ENCODE data around the gene TRIP10. TPM values are rescaled to one million over a fixed set of nuclear protein-coding genes. Genes with fewer than 3 reads are reported as not detected.

The TRIP10 gene
- total and polyA plus RNA-seq, 2 of the 13 experiments (the other 11 are each of a cell fraction or from before 2014, with no cell fraction given), result 32.5 to 33.2 TPM

GRCh38 chr19:6737873-6738786 lies 1.4 kb upstream of the TRIP10 start (continued):
- no peak for TF ChIP-seq ETS1 (CRISPR knock-in tag; IDR thresholded peaks at IDR 0.05)
- peak; percentile 66; the same call in 1 of the 2 replicates for TF ChIP-seq ZFP90 (CRISPR knock-in tag; IDR thresholded peaks at IDR 0.05; ENCODE audit: borderline replicate concordance)
- TF ChIP-seq FOXA3 (CRISPR knock-in tag; IDR thresholded peaks at IDR 0.05), result peak; percentile 82
- TF ChIP-seq RFX1 (IDR thresholded peaks at IDR 0.05), result no peak
- peak; percentile 7; the same call in 1 of the 2 replicates for TF ChIP-seq TFDP2 (CRISPR knock-in tag; IDR thresholded peaks at IDR 0.05)
- no peak; the same call in 1 of the 2 replicates for TF ChIP-seq ZNF709 (CRISPR knock-in tag; IDR thresholded peaks at IDR 0.05)
- TF ChIP-seq ZNF770 (CRISPR knock-in tag; IDR thresholded peaks at IDR 0.05), result no peak; the same call in 1 of the 2 replicates
- TF ChIP-seq ZNF7 (CRISPR knock-in tag; IDR thresholded peaks at IDR 0.05), result no peak
- TF ChIP-seq TRIM22 (IDR thresholded peaks at IDR 0.05), result no peak
- no peak for TF ChIP-seq XBP1 (CRISPR knock-in tag; IDR thresholded peaks at IDR 0.05)
- 0 out of 2 replicates have a peak, but pooled peaks have one; percentile 46 for TF ChIP-seq BRCA1 (CRISPR knock-in tag; IDR thresholded peaks at IDR 0.05)
- TF ChIP-seq ZNF138 (CRISPR knock-in tag; IDR thresholded peaks at IDR 0.05; ENCODE audit: low read depth), result 0 out of 2 replicates have a peak, but pooled peaks have one; percentile 30
- no peak for TF ChIP-seq ZNF557 (CRISPR knock-in tag; IDR thresholded peaks at IDR 0.05)
- no peak for TF ChIP-seq MEIS1 (CRISPR knock-in tag; IDR thresholded peaks at IDR 0.05; ENCODE audit: borderline replicate concordance)
- TF ChIP-seq HHEX (CRISPR knock-in tag; IDR thresholded peaks at IDR 0.05), result no peak
- peak; percentile 90 for TF ChIP-seq HNF4A (CRISPR knock-in tag; IDR thresholded peaks at IDR 0.05)
- TF ChIP-seq SALL1 (CRISPR knock-in tag; IDR thresholded peaks at IDR 0.05), result peak; percentile 47
- TF ChIP-seq POGZ (CRISPR knock-in tag; IDR thresholded peaks at IDR 0.05), result no peak; the same call in 1 of the 2 replicates
- no peak for TF ChIP-seq ZNF720 (CRISPR knock-in tag; IDR thresholded peaks at IDR 0.05)
- TF ChIP-seq ATF3 (CRISPR knock-in tag; IDR thresholded peaks at IDR 0.05), result no peak
- TF ChIP-seq ONECUT2 (CRISPR knock-in tag; IDR thresholded peaks at IDR 0.05), result no peak
- no peak for TF ChIP-seq DNMT1 (CRISPR knock-in tag; IDR thresholded peaks at IDR 0.05)
- TF ChIP-seq ZFP62 (CRISPR knock-in tag; IDR thresholded peaks at IDR 0.05), result no peak
- TF ChIP-seq ZFP36L1 (CRISPR knock-in tag; IDR thresholded peaks at IDR 0.05), result no peak
- no peak for TF ChIP-seq CENPT (CRISPR knock-in tag; IDR thresholded peaks at IDR 0.05; ENCODE audit: low read depth)
- no peak for TF ChIP-seq ZNF34 (CRISPR knock-in tag; IDR thresholded peaks at IDR 0.05; ENCODE audit: borderline replicate concordance)

Data from HepG2 (cell line).